ENCODE data around the gene EVA1B. TPM values are rescaled to one million over a fixed set of nuclear protein-coding genes. Genes with fewer than 3 reads are reported as not detected.
A peak's percentile ranks its signal among the peaks of the same experiment; 100 is the strongest.

Gene EVA1B
- total and polyA plus RNA-seq, 2 donors (not counting 3 experiments of a cell fraction or from before 2014, with no cell fraction given) = 64.7 to 132 TPM

DNA sequence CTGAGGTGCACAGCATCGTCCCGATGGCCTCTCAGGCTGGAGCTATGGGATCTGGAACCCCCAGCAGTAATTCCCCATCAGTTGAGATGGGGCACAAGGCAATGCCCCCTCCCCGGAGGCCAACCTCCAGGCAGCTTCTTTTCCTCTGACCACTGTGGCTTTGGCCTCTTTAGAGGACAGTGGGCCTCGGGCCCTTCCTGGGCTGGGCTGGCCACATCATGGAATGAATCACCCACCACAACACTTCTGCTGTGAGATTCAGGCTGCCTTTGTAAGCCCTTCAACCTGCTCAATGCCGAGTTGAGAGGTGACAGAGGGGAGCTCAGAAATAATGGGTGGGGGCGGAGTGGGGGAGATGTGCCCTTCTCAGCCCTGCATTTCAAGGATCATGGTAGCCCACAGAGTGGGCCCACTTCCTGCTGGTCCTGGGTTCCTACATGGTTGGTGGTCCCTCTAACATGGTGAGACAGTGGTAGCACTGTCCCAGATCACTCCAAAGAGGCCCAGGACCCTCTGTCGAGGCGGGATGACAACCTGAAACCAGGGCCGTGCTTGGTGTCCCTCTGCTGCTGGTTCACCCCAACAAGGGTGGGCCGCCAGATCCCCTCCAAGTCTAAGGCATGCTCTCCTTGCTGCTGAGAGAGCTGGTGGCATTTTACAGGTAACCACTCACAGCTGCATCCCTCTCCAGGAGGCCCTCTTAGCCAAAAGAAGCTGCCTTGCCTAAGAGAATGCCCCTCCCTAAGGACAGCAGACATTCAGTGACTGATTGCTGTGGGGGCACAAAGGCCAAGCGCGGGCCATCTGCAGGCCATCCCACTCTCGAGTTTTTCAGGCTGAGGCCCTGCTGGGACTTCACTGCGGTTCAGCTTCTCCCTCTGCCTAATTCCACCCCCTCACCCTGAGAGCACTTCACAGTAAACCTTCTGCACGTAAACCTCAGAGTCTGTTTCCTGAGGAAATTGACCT, 29.7 kb upstream of the EVA1B start:
- Histone ChIP-seq H2AFZ (ENCODE audit: low read depth, low read length) (no peak overlapping the region), H3K9me1 (replicated peaks; ENCODE audit: control insufficient read depth, extremely low read depth, insufficient read depth, low read length) (no peaks in the 10 kb centered on the region), H3K79me2 (ENCODE audit: control insufficient read depth, insufficient read depth, low read length) (no peaks in the 10 kb centered on the region), H3K27me3 (ENCODE audit: control insufficient read depth in 2 of 2, insufficient read depth in 2 of 2, low read length in 2 of 2) (no peaks in the 10 kb centered on the region), H3K4me1 (ENCODE audit: control insufficient read depth, extremely low read depth, insufficient read depth, low read length) (peaks cover 49% of the 10 kb centered on the region), H3K27ac (ENCODE audit: insufficient read depth, low read depth, low read length) (peak overlapping the region; percentile 89), H3K4me2 (ENCODE audit: insufficient read depth, low read length) (peak overlapping the region; percentile 23), H3K36me3 (ENCODE audit: control insufficient read depth in 2 of 2, extremely low read depth in 1 of 2, insufficient read depth in 2 of 2, low read length in 2 of 2) (peaks cover 4 to 27% of the 10 kb centered on the region in 2 experiments), H4K20me1 (replicated peaks; ENCODE audit: control insufficient read depth, extremely low read depth, insufficient read depth, low read length) (no peaks in the 10 kb centered on the region), H3K4me3 (replicated peaks in 1 of 3; ENCODE audit: insufficient read depth in 1 of 3, low read depth in 1 of 3, low read length in 3 of 3) (no peak overlapping the region), H3K9ac (replicated peaks; ENCODE audit: extremely low read depth, insufficient read depth, low read length) (peak overlapping the region; percentile 6), H3K9me3 (replicated peaks; ENCODE audit: control insufficient read depth, insufficient read depth, low read length) (no peaks in the 10 kb centered on the region)
- BruUV-seq (replicated peaks) = no TSS peak
- TF ChIP-seq POLR2A (IDR thresholded peaks at IDR 0.05; ENCODE audit: low read depth, low read length) (no peak), FOS (IDR thresholded peaks at IDR 0.05; ENCODE audit: borderline replicate concordance, insufficient read depth, low read length) (peak; percentile 67), GATA2 (IDR thresholded peaks at IDR 0.05; ENCODE audit: insufficient read depth, insufficient read length, low read depth, low read length) (no peak), POLR2AphosphoS5 (IDR thresholded peaks at IDR 0.05; ENCODE audit: insufficient read depth, low read depth, low read length) (no peak), JUN (IDR thresholded peaks at IDR 0.05; ENCODE audit: borderline replicate concordance, insufficient read depth, insufficient read length, low read depth) (no peak), EZH2 (IDR thresholded peaks at IDR 0.05; ENCODE audit: borderline replicate concordance, low read depth, low read length, severe bottlenecking) (no peak)
- TF ChIP-seq, protein P1, sequence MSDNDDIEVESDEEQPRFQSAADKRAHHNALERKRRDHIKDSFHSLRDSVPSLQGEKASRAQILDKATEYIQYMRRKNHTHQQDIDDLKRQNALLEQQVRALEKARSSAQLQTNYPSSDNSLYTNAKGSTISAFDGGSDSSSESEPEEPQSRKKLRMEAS (IDR thresholded peaks at IDR 0.05; ENCODE audit: insufficient read depth, insufficient read length) = no peak
- ChIA-PET POLR2A (interaction anchor here (1.2 to 1.5 kb wide), 2 partner anchors 14 to 33 kb away, joined by 3 to 6 read pairs; no protein-coding TSS in a partner anchor), CTCF (interaction anchor here (0.9 to 6.7 kb wide), 8 partner anchors 8 to 218 kb away, joined by 3 to 99 read pairs (median 6); partner anchors contain the start of gene TRAPPC3)
- dilution Hi-C loops (cut with MboI; ENCODE audit: extremely low pct_ligation_motif_present, low sequenced_read_pairs) (no loop called here), intact Hi-C loops (cut with micrococcal nuclease) (loop anchor here (1.0 kb wide), 1 partner anchor 16 kb away; no protein-coding TSS in a partner anchor)
- DNase-seq (ENCODE audit: low read depth, low spot score) (peak; percentile 38), FAIRE-seq (peak; percentile 54)

Data from endothelial cell of umbilical vein (primary cell).